ENCODE results near the gene SIX3. TPM values are rescaled to one million over a fixed set of nuclear protein-coding genes. Genes with fewer than 3 reads are reported as not detected.

SIX3 gene
- total RNA-seq, 2 donors from 2014 or later: 1.9 to 5.7 TPM

GRCh38 chr2:44906972-44907371 lies 34.5 kb upstream of the SIX3 start:
- peaks cover 18% of the 10 kb centered on the region for H3K9me3 Mint-ChIP-seq
- peaks cover 2% of the 10 kb centered on the region for H3K36me3 Mint-ChIP-seq (ENCODE audit: low read depth)

GRCh38 chr2:44909831-44910230 lies 31.7 kb upstream of the SIX3 start:
- 96% methylated on average over 1 of the region's 1 CpG; no CpG with 5 or more reads in 1 of the 2 experiments for WGBS, 2 experiments (ENCODE audit: insufficient coverage in 1 of 2, insufficient read length in 1 of 2)
- H3K9me3 Mint-ChIP-seq: peaks cover 32% of the 10 kb centered on the region
- peaks cover 32% of the 10 kb centered on the region for H3K27me3 ChIP-seq (ENCODE audit: control insufficient read depth, insufficient read depth, low read length, poor library complexity, severe bottlenecking)
- no peak overlapping the region for H3K27ac Mint-ChIP-seq
- no peak overlapping the region for H3K4me3 ChIP-seq (ENCODE audit: low read length)
- H3K36me3 Mint-ChIP-seq (ENCODE audit: low read depth): peaks cover 2% of the 10 kb centered on the region
- peaks cover under 1% of the 10 kb centered on the region for H3K4me1 ChIP-seq (ENCODE audit: control insufficient read depth, insufficient read depth, low read length)
- no peak for DNase-seq
- peaks cover 59% of the 10 kb centered on the region for H3K27me3 Mint-ChIP-seq (ENCODE audit: insufficient read depth)
- H3K4me1 Mint-ChIP-seq: peaks cover 10% of the 10 kb centered on the region
- no peak for TF ChIP-seq CTCF (conservative IDR thresholded peaks at IDR 0.05)
- peaks cover 40% of the 10 kb centered on the region for H3K9me3 ChIP-seq (ENCODE audit: control insufficient read depth, low read length)
- no peak overlapping the region for H3K9ac ChIP-seq (ENCODE audit: extremely low read depth, low read length, poor library complexity, severe bottlenecking)
- no peak overlapping the region for H3K4me3 Mint-ChIP-seq
- H3K36me3 ChIP-seq (ENCODE audit: control insufficient read depth, insufficient read depth, low read length): no peaks in the 10 kb centered on the region
- no peak overlapping the region for H3K27ac ChIP-seq (ENCODE audit: low read depth, low read length)

More at GRCh38 chr2:44906972-44907371, 34.5 kb upstream of the SIX3 start:
- Mint-ChIP-seq H3K4me1 (peaks cover 9% of the 10 kb centered on the region), H3K27ac (no peak overlapping the region), H3K27me3 (ENCODE audit: insufficient read depth) (peaks cover 66% of the 10 kb centered on the region), H3K4me3 (no peak overlapping the region)
- no peak overlapping the region for H3K9ac ChIP-seq (ENCODE audit: extremely low read depth, low read length, poor library complexity, severe bottlenecking)
- no peak for DNase-seq
- no peaks in the 10 kb centered on the region for H3K36me3 ChIP-seq (ENCODE audit: control insufficient read depth, insufficient read depth, low read length)
- H3K27me3 ChIP-seq (ENCODE audit: control insufficient read depth, insufficient read depth, low read length, poor library complexity, severe bottlenecking): peaks cover 43% of the 10 kb centered on the region
- TF ChIP-seq CTCF (conservative IDR thresholded peaks at IDR 0.05): no peak
- no peak overlapping the region for H3K4me3 ChIP-seq (ENCODE audit: low read length)
- peaks cover 42% of the 10 kb centered on the region for H3K9me3 ChIP-seq (ENCODE audit: control insufficient read depth, low read length)
- no peaks in the 10 kb centered on the region for H3K4me1 ChIP-seq (ENCODE audit: control insufficient read depth, insufficient read depth, low read length)
- 83 to 84% methylated on average over 9 to 10 of the region's 10 CpGs for WGBS, 2 experiments (ENCODE audit: insufficient coverage in 1 of 2, insufficient read length in 1 of 2)
- no peak overlapping the region for H3K27ac ChIP-seq (ENCODE audit: low read depth, low read length)

GRCh38 chr2:44912660-44913059 lies 28.8 kb upstream of the SIX3 start:
- TF ChIP-seq CTCF (conservative IDR thresholded peaks at IDR 0.05): no peak
- Mint-ChIP-seq H3K9me3 (peaks cover 32% of the 10 kb centered on the region), H3K27ac (no peak overlapping the region), H3K4me3 (no peak overlapping the region), H3K36me3 (ENCODE audit: low read depth) (peaks cover 2% of the 10 kb centered on the region), H3K27me3 (ENCODE audit: insufficient read depth) (peaks cover 64% of the 10 kb centered on the region), H3K4me1 (peaks cover 26% of the 10 kb centered on the region)
- DNase-seq: no peak
- no peaks in the 10 kb centered on the region for H3K36me3 ChIP-seq (ENCODE audit: control insufficient read depth, insufficient read depth, low read length)
- peaks cover 45% of the 10 kb centered on the region for H3K27me3 ChIP-seq (ENCODE audit: control insufficient read depth, insufficient read depth, low read length, poor library complexity, severe bottlenecking)
- no peak overlapping the region for H3K9ac ChIP-seq (ENCODE audit: extremely low read depth, low read length, poor library complexity, severe bottlenecking)
- H3K27ac ChIP-seq (ENCODE audit: low read depth, low read length): no peak overlapping the region
- H3K4me1 ChIP-seq (ENCODE audit: control insufficient read depth, insufficient read depth, low read length): peaks cover 3% of the 10 kb centered on the region
- H3K9me3 ChIP-seq (ENCODE audit: control insufficient read depth, low read length): peaks cover 29% of the 10 kb centered on the region
- H3K4me3 ChIP-seq (ENCODE audit: low read length): no peak overlapping the region
- WGBS, 2 experiments (ENCODE audit: insufficient coverage in 1 of 2, insufficient read length in 1 of 2): 82 to 100% methylated on average over 1 to 5 of the region's 5 CpGs

Data from endodermal cell (in vitro differentiated cells).